GM12878 (cell line): ENCODE data around the gene EEFSEC.

Experiments used
- CHD1 ChIP-seq: IDR thresholded peaks from 2 replicates; pipeline ENCODE4 v1.6.1; 2012; ENCODE audit warnings: low read depth, low read length, improper control_type of control experiment
- CHD2 ChIP-seq: IDR thresholded peaks from 2 replicates; pipeline ENCODE4 v1.6.1; 2011; ENCODE audit warnings: low read depth, low read length, improper control_type of control experiment, borderline replicate concordance
- CREB1 ChIP-seq: IDR thresholded peaks from 2 replicates; pipeline ENCODE4 v1.6.1; 2012; ENCODE audit warnings: low read depth, mild to moderate bottlenecking, inconsistent platforms
- CTCF ChIP-seq, 3 experiments: IDR thresholded peaks in 2 of 3; conservative IDR thresholded peaks in 1 of 3; 2 replicates each; pipeline ENCODE4 v1.5.1; 2011; ENCODE audit warnings: low read depth in 3 of 3, low read length in 3 of 3, mild to moderate bottlenecking in 3 of 3, control low read depth in 2 of 3, moderate library complexity in 2 of 3, inconsistent platforms in 1 of 3, mixed read lengths in 1 of 3; ENCODE audit not compliant: control insufficient read depth in 2 of 3, insufficient read depth in 1 of 3; ENCODE audit errors: extremely low read depth in 1 of 3
- EGR1 ChIP-seq, 2 experiments: IDR thresholded peaks; 1 replicate in 1 of 2; 2 replicates in 1 of 2; pipeline ENCODE4 v1.6.1; 2011 to 2012; ENCODE audit warnings: low read depth in 2 of 2, low read length in 2 of 2, borderline replicate concordance in 1 of 2, mild to moderate bottlenecking in 1 of 2, moderate library complexity in 1 of 2
- EZH2 ChIP-seq: IDR thresholded peaks from 2 replicates; pipeline ENCODE4 v1.6.1; 2012; ENCODE audit warnings: low read depth, mild to moderate bottlenecking, control low read depth, inconsistent platforms, low read length, borderline replicate concordance; ENCODE audit not compliant: control insufficient read depth
- FOS ChIP-seq: IDR thresholded peaks from 3 replicates; pipeline ENCODE4 v1.6.1; 2011; ENCODE audit warnings: borderline replicate concordance; ENCODE audit not compliant: insufficient read length; ENCODE audit errors: extremely low read depth
- KDM1A ChIP-seq: fragments of 200-600 bp; sonication (generic); IDR thresholded peaks from 2 replicates; pipeline ENCODE4 v1.6.1; 2016; ENCODE audit warnings: borderline replicate concordance
- POLR2A ChIP-seq: IDR thresholded peaks from 2 replicates; pipeline ENCODE4 v1.6.1; 2011; ENCODE audit warnings: low read depth, mild to moderate bottlenecking, low read length
- RAD21 ChIP-seq: IDR thresholded peaks from 2 replicates; pipeline ENCODE4 v1.6.1; 2011; ENCODE audit warnings: mild to moderate bottlenecking, low read depth, low read length, moderate library complexity; ENCODE audit not compliant: insufficient read depth
- SIN3A ChIP-seq: IDR thresholded peaks from 2 replicates; pipeline ENCODE4 v1.6.1; 2012; ENCODE audit warnings: low read depth, low read length, improper control_type of control experiment
- SREBF2 ChIP-seq: IDR thresholded peaks from 2 replicates; pipeline ENCODE4 v1.6.1; 2012; ENCODE audit warnings: mild to moderate bottlenecking, low read length
- TF ChIP-seq, protein P1 (sequence below): IDR thresholded peaks from 2 replicates; pipeline ENCODE4 v1.6.1; 2011; ENCODE audit warnings: borderline replicate concordance, low read depth, mild to moderate bottlenecking, moderate library complexity, mixed read lengths, low read length; ENCODE audit not compliant: insufficient read depth; ENCODE audit errors: extremely low read length

DNA sequence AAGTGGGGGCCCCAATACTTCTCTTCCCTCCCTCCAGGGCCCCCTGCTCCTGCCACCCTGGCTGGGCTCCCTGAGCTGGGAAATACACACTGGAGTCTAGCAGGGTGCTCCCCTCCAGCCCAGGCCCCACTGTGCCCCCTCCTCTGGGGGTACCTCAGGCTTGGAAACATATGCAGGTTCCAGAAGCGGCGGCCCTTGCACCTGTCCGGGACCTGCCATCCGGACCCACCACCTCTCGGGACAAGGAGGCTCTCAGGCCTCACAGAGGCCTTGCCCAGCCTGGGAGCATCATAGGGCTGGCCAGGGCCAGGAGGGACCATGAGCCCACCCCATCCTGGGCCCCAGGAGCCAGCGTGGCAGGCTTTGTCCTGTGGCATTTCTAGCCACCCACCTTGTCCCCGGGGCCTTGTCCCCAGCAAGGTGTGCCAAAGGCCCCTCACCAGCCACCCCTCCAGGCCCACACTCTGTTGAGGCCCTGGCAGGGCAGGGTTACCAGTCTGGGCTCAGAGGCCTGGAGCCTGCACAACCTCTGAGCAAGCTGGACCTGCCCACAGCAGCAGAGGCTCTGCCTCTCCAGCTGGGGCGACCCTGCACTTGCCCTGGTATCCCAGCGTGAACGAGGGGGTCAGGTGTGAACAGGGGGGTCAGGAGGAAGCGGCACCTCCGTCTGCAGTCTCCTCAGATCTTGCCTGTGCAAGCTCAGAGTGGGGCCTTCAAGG, 267.6 kb downstream of the EEFSEC start:
- TF ChIP-seq CHD2 (no peak), CTCF (IDR thresholded peaks at IDR 0.05 in 2 of 3, conservative IDR thresholded peaks at IDR 0.05 in 1 of 3; ENCODE audit: control insufficient read depth in 2 of 3, extremely low read depth in 1 of 3, insufficient read depth in 1 of 3, low read depth in 3 of 3, low read length in 3 of 3) (no peak), EGR1 (IDR thresholded peaks at IDR 0.05; ENCODE audit: borderline replicate concordance in 1 of 2, low read depth in 2 of 2, low read length in 2 of 2) (no peak), FOS (no peak), CREB1 (no peak), EZH2 (no peak), RAD21 (no peak), POLR2A (no peak), SREBF2 (no peak), CHD1 (no peak), SIN3A (no peak), KDM1A (no peak)
- TF ChIP-seq, protein P1, sequence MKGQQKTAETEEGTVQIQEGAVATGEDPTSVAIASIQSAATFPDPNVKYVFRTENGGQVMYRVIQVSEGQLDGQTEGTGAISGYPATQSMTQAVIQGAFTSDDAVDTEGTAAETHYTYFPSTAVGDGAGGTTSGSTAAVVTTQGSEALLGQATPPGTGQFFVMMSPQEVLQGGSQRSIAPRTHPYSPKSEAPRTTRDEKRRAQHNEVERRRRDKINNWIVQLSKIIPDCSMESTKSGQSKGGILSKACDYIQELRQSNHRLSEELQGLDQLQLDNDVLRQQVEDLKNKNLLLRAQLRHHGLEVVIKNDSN: no peak
